Mucosa of gallbladder (tissue), 1 donor: Measurements from ENCODE around the gene RTN4R. TPM values are rescaled to one million over a fixed set of nuclear protein-coding genes. Genes with fewer than 3 reads are reported as not detected.
A peak's percentile ranks its signal among the peaks of the same experiment; 100 is the strongest.
"Not testable (repeated sequence)": the region's sequence is repeated elsewhere in the genome, so short reads cannot be mapped to it uniquely, and the experiment has no call there.

Source experiments
- DNase-seq: peaks from one replicate; pipeline ENCODE4 v3.0.0-alpha.2; 2020; ENCODE audit warnings: low spot score
- total RNA-seq: library from RNA; stranded (reverse); gene quantifications from one replicate; pipeline ENCODE4 v1.2.1, GENCODE V29; 2021
- donor health status: DM: no; HTN: no; CAD: no.

Gene RTN4R
- total RNA-seq: 2.0 TPM

GRCh38 chr22:20268279-20269012 lies at the start of gene RTN4R:
RTN4R (minus strand) TSS chr22:20268318; CDS start chr22:20268092, 226 bp downstream.
- peak; percentile 45 for DNase-seq

- DNase-seq: not testable (repeated sequence)
Observed at GRCh38 chr22:20317402-20318042, 49.4 kb upstream of the RTN4R start.

DNA sequence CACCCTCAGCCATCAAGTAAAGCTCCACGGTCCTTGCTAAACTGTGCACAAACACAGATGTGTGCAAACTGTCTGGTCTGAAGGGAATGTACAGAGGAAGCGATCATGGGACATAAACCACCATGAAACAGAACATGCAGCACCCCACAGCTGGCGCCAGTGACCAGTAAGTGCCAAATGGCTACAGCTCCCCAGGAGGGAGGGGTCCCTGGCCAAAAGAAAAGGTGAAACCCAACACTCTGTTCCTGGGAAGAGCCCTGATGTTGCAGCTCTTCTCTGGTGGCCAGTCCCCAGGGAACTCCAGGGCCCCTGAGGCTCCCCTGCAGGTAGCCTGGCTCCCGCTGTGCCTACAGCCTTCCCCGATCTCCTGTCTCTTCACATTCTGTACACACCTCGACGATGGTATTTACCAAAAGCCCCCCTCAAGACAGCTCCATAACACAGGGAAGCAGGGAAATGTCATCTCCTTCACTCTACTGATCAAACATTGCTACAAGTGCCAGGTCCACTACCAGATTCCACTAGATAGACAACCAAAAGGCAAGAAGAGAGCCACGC lies 48.8 kb upstream of the RTN4R start:
- DNase-seq: no peak

- no peak for DNase-seq
Observed at GRCh38 chr22:20316217-20316843, 48.2 kb upstream of the RTN4R start.

DNA sequence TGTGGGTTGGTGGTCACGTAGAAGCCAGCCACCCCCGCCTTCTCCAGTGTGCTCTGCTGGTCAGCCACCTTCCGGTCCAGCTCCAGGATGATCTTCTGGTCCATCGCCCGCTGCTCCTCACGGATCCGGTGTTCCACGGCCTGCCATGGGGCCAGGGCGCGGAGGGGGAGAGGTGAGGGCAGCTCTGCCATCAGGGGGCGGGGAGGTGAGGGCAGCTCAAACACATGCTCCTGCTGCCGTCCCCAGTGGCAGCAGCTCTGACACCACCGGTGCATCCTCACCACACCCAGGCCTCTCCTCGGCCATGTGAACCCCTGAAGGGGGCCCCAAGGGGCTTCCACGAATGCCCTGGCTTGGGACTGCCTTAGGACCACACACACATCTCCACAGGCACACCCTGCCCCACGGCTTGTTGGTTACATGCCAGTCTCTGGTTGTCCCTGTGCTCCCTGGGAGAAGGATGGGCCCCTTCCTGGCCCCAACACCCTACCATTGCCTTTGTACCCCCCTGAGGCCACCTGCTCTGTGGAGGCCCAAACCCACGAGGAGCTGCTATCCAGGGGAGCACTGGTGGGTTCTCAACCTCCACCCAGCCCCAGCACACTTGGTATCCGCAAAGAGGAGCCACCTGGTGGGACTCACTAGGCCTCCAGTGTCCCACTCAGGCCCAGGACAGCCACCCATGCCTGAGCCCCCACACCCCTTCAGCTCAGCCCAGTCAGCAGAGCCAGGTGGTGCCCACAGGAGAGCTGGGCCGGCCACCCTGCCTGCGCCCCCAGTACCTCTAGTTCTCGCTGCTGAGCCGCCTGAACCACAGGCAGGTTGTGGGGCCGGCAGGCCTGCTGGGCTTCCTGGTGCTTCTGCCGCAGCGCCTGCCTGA lies 47.5 kb upstream of the RTN4R start:
- DNase-seq: no peak

GRCh38 chr22:20314741-20315336 lies 46.7 kb upstream of the RTN4R start:
- DNase-seq: not testable (repeated sequence)

- not testable (repeated sequence) for DNase-seq
Observed at GRCh38 chr22:20314206-20314605, 46.1 kb upstream of the RTN4R start.

- not testable (repeated sequence) for DNase-seq
Observed at GRCh38 chr22:20313306-20314077, 45.4 kb upstream of the RTN4R start.

GRCh38 chr22:20312396-20313191 lies 44.5 kb upstream of the RTN4R start:
- peak; percentile 8 for DNase-seq

GRCh38 chr22:20311249-20312062 lies 43.3 kb upstream of the RTN4R start:
- DNase-seq: not testable (repeated sequence)

DNA sequence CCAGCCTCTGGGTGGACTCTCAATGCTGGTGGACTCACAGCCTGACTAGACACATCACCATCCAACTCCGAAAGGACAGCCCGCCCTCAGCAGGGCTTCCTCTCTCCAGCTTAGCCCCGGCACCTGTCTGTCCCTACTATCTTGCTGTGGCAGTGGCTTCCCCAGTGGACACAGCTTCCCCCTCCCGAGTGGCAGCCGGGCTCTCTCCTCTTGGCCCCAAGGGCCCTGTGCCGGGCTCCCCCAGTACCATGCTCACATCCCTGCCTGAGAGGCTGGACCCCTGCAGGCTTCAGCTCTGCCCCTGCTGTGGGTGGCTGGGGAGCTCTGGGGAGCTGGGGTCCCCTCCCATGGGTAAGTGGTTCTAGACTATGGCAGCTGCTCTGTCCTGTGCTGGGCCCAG lies 42.7 kb upstream of the RTN4R start:
- DNase-seq: not testable (repeated sequence)

GRCh38 chr22:20310180-20310579 lies 42.1 kb upstream of the RTN4R start:
- DNase-seq: not testable (repeated sequence)

GRCh38 chr22:20308806-20309650 lies 40.9 kb upstream of the RTN4R start:
- not testable (repeated sequence) for DNase-seq

- not testable (repeated sequence) for DNase-seq
Observed at GRCh38 chr22:20307448-20308447, 39.6 kb upstream of the RTN4R start.

DNA sequence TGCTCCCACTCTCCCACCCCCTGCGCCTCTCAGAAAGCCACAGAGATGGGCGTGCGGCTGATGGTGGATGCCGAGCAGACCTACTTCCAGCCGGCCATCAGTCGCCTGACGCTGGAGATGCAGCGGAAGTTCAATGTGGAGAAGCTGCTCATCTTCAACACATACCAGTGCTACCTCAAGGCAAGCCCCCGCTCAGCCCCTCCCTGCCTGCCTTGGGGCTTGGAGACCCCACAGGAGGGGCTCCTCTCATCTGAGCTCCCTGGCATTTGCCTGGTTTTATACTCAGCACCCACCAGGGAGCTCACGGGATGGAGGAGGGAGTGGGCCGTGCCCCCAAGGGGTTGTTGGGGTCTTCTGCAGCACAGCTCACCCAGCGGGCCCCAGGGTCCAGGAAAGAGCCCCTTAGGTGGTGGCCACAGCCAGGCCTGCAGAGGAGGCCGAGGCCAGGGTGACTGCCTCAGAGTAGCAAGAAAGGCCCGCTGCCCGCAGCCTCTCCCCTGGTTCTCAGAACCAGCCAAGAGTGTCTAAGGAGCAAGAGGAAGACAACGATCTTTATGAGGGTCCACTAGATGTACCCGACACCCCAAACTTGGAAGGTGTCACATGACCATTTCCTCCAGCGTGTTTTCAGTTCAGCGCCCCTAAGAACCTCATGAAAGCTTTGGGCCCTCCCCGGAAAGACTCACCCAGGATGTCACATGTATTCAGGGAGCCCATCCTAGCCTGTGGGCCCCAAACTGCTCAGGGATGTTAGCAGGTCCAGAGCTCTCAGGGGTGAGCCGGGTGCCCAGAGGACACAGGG lies 38.7 kb upstream of the RTN4R start:
- DNase-seq: not testable (repeated sequence)
